SH-SY5Y (cell line): ENCODE data around the gene KIF1C.

Experiments
- GATA2 ChIP-seq: IDR thresholded peaks from 2 replicates; pipeline ENCODE4 v1.6.1; 2011; ENCODE audit warnings: mild to moderate bottlenecking, low read depth, low read length
- GATA3 ChIP-seq: IDR thresholded peaks from 2 replicates; pipeline ENCODE4 v1.6.1; 2011; ENCODE audit warnings: low read depth, mild to moderate bottlenecking, low read length, moderate library complexity

GRCh38 chr17:5000237-5000639 lies 2.5 kb downstream of the KIF1C start:
- TF ChIP-seq GATA2, result no peak
- no peak for TF ChIP-seq GATA3
